ENCODE results near the gene BBX.
"Not testable (repeated sequence)": the region's sequence is repeated elsewhere in the genome, so short reads cannot be mapped to it uniquely, and the experiment has no call there.

BBX gene

DNA sequence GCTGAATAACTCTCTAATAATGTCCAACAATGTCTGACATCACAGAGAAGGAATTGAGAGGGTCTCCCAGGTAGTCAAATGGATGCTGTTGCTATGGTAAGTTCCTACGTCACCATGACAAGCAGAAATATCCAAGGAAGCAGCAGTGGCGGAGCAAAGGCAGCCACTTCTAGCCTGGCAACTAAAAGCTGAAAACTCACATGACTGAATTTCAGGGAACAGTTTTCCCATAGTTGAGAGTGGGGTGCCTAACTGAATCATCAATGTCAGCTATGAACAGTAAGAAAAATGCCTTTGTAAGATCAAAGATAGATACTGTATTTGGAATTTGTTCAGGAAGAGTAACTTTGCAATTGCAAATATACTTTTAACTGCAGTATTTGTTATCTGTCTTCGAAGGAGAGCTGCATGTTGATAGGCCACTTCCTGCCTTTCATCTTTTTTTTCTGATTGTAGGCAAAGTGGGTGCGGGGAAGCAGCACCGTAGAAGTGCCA is 161.7 kb downstream of the BBX start:
- DNase-seq (ENCODE audit: low read depth in 2 of 2): no peak

DNA sequence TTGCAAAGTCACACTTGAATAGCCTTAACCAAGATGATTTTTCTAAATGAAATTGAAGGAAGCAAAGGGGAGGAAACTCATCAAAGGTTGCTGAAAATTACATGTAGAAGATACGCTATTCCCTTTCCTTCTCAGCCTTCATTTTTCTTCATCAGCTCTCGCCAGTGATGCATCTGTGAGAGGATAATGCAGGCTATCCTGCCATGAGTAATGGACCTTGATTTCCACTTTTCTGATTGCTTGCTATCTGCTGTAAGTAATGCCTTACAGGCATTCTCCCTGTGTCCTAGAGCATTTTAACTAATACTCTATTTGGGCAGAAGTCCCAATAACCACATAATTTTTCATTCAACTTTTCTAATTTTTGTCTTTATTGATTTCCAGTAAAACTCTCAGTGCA is 162.6 kb downstream of the BBX start:
- DNase-seq (ENCODE audit: low read depth in 2 of 2): no peak

- DNase-seq (ENCODE audit: low read depth in 2 of 2): no peak
Measured at GRCh38 chr3:107687056-107687581, 164.4 kb downstream of the BBX start.

GRCh38 chr3:107689355-107689754 is 166.6 kb downstream of the BBX start:
- DNase-seq (ENCODE audit: low read depth in 2 of 2): no peak

DNA sequence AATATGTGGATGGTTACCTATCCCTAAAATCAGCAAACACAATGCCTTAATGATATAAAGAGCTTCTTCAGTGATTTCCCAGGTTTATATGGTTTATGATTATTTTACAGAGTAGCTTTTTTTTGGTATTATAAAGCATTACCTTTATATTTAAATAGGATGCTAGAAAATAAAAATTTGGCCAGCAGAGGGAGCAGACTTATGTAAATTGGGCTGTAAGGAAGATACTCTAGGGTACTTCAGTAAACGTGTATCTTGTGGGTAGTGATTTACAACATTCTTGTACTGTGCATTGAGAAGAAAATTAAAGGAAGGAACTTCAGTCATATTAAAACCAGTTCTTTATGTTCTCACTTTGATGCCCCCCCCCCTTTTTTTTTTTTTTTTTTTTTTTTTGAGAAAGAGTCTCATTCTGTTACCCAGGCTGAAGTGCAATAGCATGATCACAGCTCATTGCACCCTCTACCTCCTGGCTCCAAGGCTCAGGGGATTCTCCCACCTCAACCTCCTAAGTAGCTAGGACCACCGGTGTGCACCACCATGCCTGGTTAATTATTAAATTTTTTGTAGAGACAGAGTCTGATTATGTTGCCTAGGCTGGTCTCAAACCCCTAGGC is 167.9 kb downstream of the BBX start:
- DNase-seq (ENCODE audit: low read depth in 2 of 2): no peak

DNA sequence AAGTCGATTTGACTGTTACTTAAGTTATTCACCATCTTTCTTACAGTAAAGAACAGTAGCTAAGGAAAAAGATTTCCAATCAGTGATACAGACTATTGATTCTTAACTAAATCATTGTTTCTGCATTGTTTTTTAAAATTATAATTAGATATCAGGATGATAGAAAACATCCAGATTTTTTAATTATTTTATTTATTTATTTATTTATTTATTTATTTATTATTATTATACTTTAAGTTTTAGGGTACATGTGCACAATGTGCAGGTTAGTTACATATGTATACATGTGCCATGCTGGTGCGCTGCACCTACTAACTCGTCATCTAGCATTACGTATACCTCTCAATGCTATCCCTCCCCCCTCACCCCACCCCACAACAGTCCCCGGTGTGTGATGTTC is 169.2 kb downstream of the BBX start:
- DNase-seq (ENCODE audit: low read depth in 2 of 2): not testable (repeated sequence)

GRCh38 chr3:107697348-107697747 is 174.6 kb downstream of the BBX start:
- DNase-seq (ENCODE audit: low read depth in 2 of 2): not testable (repeated sequence)

GRCh38 chr3:107697855-107698254 is 175.1 kb downstream of the BBX start:
- not testable (repeated sequence) for DNase-seq (ENCODE audit: low read depth in 2 of 2)

DNA sequence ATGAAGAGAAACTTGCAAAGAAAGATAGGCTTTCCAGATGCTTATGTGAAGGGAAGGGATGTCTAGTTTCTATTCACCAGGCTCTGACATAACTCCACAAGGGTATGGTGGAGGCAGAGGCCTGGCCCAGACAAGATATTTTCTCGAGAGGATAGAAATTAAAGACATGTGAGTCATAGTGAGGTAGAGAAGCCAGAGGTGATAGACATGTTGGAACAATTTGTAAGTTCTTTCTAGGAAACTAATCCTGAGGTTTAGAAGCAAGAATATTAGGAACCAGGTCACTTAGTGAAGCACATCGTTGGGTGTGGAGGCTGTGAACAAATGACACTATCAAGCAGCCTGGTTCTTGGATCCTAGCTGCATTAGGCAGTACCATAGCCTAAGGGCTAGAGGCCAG is 176.9 kb downstream of the BBX start:
- DNase-seq (ENCODE audit: low read depth in 2 of 2): no peak

DNA sequence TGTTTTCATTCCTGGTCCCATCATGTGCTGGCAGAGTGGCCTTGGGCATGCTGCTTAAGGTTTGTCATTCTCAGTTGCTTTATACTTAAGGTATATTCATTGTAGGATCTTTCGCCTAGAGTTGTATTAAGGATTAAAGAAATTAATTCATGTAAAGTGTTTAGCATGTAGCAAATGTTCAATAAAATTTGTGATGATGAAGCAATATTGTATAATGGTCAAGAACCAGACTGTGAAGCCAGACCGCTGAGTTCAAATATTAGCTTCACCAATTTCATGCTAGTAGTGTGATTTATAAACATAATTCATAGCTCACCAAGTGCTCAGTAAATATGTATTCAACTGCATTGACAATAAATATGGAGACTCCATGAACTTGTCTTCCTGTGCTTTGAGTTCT is 178.5 kb downstream of the BBX start:
- DNase-seq (ENCODE audit: low read depth in 2 of 2): no peak

DNA sequence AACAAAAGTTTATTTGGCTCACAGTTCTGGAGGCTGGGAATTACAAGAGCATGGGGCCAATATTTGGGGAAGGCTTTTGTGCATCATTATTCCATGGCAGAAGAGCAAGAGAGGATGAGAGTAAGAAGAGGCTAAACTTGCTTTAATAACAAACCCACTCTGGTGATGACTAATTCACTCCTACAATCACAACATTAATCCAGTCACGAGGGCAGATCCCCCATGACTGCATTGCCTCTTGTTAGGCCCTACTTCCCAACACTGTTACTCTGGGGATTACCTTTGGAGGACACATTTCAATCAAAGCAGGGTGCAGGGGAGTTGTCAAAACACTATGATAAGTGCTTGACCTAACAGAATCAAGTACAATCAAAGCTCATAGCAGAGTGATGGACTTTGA is 181.7 kb downstream of the BBX start:
- no peak for DNase-seq (ENCODE audit: low read depth in 2 of 2)

- no peak for DNase-seq (ENCODE audit: low read depth in 2 of 2)
Measured at GRCh38 chr3:107705046-107705445, 182.3 kb downstream of the BBX start.

DNA sequence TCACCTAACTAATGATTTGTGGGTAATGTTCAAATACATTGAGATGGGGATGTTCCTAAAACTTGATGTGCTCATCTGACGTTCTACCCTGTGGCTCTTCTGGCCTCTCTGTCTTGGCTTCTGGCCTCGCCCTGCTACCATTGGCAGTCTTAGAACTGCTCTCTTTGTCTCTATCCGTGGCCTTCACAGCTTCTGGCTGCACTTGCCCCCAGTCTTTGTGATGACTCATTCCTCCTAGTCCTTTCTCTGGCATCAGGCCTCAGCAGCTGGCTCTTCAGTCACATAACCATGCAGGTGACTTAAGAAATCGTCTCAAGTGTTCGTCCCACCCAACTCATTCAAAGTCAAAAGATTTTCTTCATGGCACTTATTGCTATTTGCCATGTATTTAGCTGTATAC is 188.1 kb downstream of the BBX start:
- no peak for DNase-seq (ENCODE audit: low read depth in 2 of 2)

DNA sequence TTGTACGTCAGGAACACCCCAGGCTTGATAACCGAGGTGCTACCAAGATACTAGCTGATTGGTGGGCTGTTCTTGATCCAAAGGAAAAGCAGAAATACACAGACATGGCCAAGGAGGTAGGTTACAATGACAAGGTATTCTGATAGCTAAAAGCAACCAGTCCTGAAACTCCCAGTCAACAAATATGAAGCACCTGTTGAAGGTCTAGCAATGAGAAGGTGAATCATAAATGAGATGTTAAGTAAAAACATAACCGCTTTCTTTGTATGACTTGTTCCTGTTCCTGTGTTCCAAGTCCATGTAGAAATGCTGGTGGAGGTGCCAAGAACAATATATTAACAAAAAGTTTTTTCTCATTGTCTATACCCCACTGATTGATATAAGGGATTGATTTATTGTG is 194.0 kb downstream of the BBX start:
- no peak for DNase-seq (ENCODE audit: low read depth in 2 of 2)

- no peak for DNase-seq (ENCODE audit: low read depth in 2 of 2)
Measured at GRCh38 chr3:107718547-107718946, 195.8 kb downstream of the BBX start.

GRCh38 chr3:107727102-107727501 is 204.3 kb downstream of the BBX start:
- DNase-seq (ENCODE audit: low read depth in 2 of 2): no peak

DNA sequence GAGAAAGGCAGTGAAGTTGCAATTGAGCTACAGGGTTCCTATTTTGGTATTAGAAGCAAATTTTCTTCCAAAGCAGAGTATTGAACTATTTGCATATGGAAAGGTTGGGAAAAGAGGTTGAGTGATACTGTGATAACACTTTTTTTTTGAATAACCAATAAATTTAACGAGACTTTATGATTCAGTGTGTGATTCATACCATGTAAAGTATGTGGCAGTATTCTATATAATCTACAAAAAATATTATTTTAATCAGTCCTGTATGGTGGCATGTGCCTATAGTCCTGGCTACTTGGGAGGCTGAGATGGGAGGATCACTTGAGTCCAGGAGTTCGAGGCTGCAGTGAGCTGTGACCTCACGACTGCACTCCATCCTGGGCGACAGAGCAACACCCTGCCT is 206.9 kb downstream of the BBX start:
- DNase-seq (ENCODE audit: low read depth in 2 of 2): no peak

DNA sequence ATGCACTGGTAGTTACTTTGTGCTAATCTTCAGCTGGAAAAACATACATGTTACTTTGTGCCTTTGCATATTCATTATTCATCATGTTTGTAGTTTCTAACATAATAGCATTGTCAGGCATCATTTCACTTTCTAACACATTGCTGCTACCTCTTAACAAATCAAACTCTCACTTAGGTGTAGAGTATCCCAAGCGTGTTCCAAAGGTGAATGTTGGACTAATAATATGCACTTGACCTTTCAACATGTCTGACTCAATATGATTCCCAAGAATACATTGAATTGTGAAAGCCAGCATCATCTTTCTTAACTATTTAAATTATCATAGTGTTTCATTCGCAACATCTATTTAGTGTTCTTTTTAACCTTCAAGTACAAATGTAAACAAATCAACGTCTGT is 211.6 kb downstream of the BBX start:
- DNase-seq (ENCODE audit: low read depth in 2 of 2): no peak

DNA sequence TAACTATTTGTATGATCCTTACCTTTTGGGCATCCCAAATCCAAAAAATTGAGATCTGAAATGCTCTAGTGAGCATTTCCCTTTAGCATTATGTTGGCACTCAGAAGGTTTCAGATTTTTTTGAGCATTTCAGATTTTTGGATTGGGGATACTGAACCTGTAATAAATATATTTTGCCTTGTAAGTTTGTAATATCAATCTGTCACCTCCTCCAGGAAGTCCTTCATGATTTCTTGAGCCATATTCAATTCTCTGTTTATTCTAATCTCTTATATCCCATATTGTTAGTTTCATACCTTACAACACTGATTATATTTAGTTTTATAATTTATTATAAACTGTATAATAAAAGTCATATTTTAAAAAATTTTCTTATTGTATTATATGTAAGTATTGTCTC is 215.2 kb downstream of the BBX start:
- no peak for DNase-seq (ENCODE audit: low read depth in 2 of 2)

DNA sequence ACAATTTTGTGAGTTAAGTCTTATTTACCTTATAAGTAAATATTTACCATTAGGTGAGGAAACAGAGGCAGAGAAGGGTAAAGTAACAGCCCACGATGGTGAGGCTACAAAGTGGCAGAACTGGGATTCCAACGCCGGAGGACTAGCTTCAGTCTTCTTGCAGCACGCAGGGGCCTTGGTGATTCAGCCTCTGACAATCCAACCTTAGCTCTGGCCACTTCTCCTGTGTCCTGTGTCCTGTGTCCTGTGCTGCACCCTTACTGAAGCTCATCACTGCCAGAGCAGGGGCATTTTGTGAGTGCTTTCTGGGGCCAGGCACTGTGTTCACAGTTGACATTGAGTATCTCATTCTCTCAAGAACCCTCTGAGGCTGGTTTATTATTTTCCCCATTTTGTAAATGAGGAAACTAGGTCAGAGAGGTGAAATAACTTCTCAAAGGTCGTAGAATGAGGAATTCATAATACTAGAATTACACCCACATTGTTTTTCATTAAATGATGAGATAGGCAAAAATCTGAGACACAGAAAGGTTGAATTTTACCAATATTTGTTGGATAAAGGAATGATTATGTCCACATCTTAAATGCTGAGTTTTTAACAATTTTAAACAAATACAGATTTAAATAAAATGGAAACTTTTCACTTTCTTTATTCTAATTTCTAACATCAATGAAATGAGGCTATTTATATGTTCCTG is 215.9 kb downstream of the BBX start:
- no peak for DNase-seq (ENCODE audit: low read depth in 2 of 2)

GRCh38 chr3:107739227-107739626 is 216.5 kb downstream of the BBX start:
- DNase-seq (ENCODE audit: low read depth in 2 of 2): no peak

GRCh38 chr3:107740992-107741896 is 218.5 kb downstream of the BBX start:
- no peak for DNase-seq (ENCODE audit: low read depth in 2 of 2)

Measured in stimulated activated CD8-positive, alpha-beta memory T cell treated with anti-CD3 and anti-CD28 coated beads, Interleukin-2, amount 100 ng/mL, for 1 hour (primary cell).